ENCODE data around the gene CLCN5.

CLCN5 gene

DNA sequence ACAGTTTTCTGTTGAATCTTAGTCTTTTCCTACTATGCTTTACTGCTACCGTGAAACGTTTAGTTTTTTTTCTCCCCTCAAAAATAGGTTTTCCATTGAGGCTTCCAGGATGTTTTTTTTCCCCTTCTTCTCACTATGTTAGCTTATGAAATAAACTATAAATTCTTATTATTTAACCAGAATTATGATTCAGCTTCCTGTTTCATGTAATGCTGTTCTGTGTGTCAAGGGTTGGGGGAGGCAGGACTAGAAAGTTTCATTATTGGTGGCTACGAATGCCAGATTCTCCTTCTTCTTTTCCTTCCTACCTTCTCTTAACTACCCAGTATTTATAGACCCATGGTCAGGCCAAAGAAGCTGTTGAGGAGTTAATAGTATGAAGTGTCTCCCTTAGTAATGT, 11.8 kb downstream of the CLCN5 start:
- DNase-seq (ENCODE audit: low read depth) = peak; percentile 1

GRCh38 chrX:49934729-49935128, 12.3 kb downstream of the CLCN5 start:
- no peak for DNase-seq (ENCODE audit: low read depth)

DNA sequence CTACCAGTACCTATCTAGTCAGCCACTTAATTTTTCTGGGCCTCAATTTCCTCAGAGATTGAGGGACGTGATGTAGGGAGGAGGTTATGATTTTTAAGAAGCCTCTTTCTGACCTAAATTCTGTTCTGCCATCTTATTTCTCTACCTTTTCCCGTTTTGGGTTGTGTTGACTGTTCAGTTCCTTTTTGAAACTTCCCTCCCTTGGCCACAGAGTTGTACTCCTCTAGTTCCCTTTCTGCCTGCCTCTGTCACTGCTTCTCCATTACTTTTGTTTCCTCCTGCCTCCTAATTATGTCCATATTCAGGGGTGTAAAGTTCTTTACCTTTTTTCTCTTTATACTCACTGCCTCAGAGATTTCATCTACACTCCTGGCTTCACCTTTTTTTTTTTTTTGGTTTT, 25.4 kb downstream of the CLCN5 start:
- no peak for DNase-seq (ENCODE audit: low read depth)

DNA sequence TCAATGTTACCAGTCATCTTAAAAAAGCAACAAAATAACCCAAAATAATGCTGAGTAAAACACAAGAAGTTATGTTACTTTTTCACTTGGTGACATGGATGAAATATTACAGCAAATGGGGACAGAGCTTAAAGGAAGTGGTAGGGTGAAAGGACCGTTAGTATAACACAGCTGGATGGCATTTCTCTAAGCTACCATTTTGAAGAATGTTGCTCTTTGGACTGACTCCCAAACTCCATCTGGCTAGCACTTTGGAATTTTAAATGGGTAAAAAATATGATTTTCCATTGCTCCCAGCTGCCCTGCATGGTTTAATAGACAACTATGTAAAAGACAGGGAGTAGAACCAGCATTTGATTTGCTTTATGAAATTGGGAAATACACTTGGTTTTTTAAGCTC, 27.6 kb downstream of the CLCN5 start:
- DNase-seq (ENCODE audit: low read depth) = peak; percentile 0

DNA sequence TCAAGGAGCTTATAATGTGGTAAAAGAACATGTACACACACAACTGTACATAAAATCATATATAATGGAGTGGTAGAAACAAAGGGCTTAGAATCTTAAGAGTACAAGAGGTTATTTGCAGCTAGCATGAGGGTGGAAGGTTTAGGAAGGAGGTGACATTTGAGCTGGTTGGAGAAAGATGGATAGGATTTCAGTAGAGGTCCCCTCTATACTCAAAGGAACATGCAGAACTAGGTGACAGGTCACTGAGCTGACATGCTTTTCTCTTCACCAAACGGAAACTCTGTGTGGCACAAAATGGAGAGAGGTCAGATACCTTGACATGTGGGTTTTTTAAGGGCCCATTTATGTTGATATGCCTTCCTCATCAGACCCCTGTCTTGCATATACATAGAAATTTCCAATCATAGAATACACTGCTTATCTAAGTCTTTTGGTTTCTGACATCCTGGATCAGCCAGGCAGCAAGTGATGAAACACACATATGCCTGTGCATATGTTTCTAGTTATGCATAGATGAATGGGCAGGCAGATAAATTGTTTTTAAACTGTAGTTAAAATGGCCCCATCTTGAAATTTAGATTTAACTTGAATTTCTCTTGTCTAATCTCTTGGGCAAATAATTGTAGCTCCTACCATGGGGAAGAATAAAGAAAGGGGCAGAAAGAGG, 29.3 kb downstream of the CLCN5 start:
- DNase-seq (ENCODE audit: low read depth) = peak; percentile 31

DNA sequence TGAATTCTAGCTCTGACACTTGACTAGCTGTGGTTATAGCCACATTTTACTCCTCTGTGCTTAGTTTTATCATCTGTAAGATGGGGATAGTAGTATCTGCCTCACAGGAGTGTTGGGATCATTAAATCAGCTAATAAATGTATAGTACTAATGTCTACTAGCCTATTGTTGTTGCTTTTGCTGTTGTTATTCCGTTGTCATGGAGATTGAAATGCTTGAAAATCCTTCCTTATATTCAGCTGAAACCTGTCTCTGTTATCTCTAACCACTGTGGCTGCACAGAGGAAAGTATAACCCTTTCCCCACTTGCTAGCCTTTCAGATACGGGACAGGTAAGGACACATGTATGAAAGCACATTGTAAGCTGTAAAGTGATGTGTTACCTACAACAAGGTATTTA, 33.9 kb downstream of the CLCN5 start:
- DNase-seq (ENCODE audit: low read depth) = no peak

- no peak for DNase-seq (ENCODE audit: low read depth)
Measured at GRCh38 chrX:49958727-49959485, 36.5 kb downstream of the CLCN5 start.

- no peak for DNase-seq (ENCODE audit: low read depth)
Measured at GRCh38 chrX:49959602-49960001, 37.2 kb downstream of the CLCN5 start.

DNA sequence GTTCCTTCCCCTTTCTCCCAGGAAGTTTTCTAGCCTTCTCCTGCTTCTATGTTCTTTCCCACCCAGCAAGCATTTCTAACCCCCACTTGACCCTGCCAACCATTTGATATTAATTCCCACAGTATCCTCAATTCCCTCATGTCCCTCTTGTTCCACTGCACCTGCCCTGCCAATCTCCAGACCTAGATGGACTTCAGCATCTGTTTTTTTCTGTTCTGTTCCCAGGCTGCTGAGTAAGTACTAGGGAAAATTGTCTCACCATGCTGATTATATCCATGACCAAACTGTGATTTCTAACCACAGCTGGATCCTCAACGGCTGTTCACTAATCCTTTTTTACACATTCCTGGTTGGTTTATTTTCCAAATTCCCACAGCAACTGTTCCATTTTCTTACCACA, 37.7 kb downstream of the CLCN5 start:
- DNase-seq (ENCODE audit: low read depth) = no peak

DNA sequence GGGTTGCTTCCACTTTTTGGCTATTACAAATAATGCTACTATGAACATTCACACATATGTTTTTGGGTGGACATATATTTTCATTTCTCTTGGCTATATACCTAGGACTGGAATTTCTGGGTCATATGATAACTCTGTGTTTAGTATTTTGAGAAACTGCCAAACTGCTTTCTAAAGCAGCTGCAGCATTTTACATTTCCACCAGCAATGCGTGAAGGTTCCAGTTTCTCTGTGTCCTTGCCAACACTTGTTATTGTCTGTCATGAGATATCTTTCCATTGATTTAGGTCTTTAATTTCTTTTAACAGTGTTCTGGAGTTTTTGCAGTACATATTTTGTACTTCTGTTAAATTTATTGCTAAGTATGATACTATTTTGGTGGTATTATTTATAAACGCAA, 48.3 kb downstream of the CLCN5 start:
- no peak for DNase-seq (ENCODE audit: low read depth)

GRCh38 chrX:49972328-49972860, 50.0 kb downstream of the CLCN5 start:
- no peak for DNase-seq (ENCODE audit: low read depth)

DNA sequence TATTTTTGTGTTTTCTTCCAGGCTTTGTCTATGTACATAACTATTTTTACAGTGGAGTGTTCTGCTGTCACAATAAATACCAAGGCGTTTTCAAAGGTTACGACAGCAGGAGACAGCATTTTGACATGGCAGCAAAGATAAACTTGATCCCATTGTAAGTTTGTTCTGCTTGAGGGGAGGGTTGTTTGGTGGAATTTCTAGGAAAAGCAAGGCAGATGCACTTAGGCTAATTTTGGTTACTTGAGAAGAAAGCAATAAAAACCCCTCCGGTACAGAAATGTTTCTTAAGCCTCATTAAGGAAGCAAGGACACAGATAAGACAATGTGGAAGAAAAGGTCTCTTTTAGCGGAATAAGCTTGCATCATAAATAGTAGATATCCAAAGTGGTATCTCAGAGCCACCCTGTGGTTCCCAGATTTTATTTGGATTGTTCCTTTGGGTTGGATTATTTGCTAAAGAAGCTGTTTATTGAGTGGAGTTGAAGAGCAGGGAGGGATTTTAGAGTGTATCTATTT, 54.3 kb downstream of the CLCN5 start:
- DNase-seq (ENCODE audit: low read depth) = no peak

DNA sequence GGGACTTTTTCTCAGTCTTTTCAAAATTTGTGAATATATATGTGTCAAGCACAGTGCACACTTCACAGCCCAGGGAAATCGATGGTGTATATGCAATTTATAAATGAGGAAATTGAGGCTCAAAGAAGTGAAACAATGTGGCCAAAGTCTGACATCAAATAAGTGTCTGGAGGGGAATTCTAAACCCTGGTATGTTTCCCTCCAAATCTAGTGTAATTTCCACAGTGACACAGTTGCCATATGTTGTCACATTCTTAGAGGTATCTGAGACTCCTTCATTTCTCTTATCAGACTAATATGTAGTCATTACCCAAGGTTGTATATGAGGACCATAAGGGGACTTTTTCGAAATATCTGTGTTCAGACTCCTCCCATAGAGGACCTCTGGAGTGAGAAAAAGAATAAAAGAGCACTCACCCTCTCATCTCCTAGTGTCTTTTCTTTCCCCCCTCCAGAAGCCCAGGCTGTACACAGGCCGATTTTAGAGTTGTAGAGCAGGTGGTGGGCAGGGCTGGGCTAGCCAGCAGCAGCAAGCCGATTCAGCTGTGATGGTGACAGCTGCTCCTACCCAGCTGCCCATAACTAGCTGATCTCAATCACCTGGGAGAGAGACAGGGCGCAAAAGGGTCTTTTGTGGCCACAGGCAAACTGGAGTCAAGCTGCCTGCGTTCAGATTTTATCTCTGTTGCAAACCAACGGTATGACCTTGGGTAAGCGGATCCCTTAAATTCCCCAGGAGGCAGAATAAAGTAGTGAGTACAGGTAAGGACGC, 55.1 kb downstream of the CLCN5 start:
- DNase-seq (ENCODE audit: low read depth) = no peak

GRCh38 chrX:49978176-49978575, 55.8 kb downstream of the CLCN5 start:
- DNase-seq (ENCODE audit: low read depth) = no peak

DNA sequence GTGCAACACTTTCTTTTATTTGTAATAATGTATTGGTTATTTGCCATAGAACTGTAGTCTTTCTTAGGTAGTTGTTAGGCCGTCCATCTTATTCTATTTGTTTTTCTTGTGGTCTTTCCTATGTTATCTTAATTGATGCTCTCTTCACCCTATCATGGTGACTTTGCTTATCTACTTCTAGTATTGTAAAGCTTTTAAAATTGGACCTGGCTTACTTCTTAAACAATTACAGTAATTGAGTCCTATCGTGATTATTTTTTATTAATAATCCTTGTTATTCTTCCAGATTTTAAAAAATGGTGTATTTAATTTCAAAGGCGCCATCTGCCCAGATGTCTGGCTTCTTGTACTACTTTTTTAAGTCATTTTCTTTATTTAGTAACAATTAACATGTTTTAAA, 63.7 kb downstream of the CLCN5 start:
- DNase-seq (ENCODE audit: low read depth) = no peak

DNA sequence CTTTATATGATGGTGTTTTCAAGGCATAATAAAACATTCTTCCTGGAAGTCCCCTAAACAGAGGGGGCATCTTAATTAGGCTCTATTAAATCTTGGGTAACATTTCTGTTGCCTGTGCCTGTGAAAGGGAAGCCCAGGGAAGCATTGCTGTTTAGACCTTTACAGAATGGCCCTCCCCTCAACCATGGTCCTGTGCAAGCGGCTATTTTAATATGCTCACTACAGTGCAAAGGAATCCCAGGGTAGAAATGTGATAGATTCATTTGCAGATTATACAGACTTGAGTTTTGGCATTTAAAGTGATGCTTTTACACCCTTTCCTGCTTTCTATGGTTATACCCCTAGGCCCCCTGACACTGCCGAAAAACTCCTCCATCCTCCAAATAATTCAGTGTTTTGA, 65.3 kb downstream of the CLCN5 start:
- no peak for DNase-seq (ENCODE audit: low read depth)

GRCh38 chrX:49988143-49988542, 65.7 kb downstream of the CLCN5 start:
- DNase-seq (ENCODE audit: low read depth) = no peak

- no peak for DNase-seq (ENCODE audit: low read depth)
Measured at GRCh38 chrX:49991758-49992157, 69.4 kb downstream of the CLCN5 start.

GRCh38 chrX:49992853-49993252, 70.5 kb downstream of the CLCN5 start:
- no peak for DNase-seq (ENCODE audit: low read depth)

DNA sequence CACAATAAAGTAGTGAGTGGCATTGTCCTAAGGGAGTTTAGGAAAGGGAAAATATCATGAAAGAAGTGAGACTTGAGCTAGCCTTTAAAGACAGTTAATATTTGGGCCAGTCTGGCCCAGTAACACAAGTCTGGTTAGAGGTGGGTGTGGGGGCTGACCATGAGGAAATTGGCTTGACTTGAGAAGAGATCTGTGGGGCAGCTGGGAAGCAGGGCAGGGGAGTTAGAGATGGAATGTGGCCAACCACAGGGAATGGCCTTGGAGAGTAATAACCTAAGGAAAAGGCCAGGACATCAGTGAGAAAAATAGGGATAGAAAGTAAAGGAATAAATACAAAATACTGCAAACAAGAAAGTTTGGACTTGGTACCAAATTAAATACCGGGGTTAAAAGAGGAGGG, 71.3 kb downstream of the CLCN5 start:
- DNase-seq (ENCODE audit: low read depth) = no peak

DNA sequence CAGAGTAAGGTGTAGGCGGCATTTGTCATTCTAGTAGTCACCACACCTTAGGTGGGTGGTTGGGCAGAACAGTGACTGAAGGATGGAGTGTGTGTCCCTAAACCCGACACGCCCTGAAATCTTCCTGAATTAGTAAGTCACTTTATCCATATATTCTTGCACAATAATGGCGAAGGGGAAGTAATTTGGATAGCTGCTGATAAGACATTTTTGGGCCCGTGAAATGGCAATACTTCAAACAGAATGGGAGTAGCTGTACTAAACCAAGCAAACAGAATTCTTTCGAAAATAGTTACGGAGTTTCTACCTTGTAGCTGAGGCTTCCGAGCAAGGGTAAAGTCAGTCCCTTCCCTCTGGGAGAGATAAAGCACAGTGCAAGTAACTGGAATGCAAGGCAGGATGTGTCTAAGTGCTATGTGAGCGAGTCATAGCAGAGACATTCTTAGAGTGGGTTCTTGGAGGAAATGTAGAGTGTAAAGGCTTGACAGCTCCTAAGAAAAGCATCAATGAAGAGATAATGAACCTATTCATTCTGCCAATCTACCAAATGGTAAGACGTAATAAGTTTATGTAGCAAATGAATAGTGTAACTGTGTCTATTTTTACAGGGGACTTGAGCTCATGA, 72.8 kb downstream of the CLCN5 start:
- DNase-seq (ENCODE audit: low read depth) = peak; percentile 7

DNA sequence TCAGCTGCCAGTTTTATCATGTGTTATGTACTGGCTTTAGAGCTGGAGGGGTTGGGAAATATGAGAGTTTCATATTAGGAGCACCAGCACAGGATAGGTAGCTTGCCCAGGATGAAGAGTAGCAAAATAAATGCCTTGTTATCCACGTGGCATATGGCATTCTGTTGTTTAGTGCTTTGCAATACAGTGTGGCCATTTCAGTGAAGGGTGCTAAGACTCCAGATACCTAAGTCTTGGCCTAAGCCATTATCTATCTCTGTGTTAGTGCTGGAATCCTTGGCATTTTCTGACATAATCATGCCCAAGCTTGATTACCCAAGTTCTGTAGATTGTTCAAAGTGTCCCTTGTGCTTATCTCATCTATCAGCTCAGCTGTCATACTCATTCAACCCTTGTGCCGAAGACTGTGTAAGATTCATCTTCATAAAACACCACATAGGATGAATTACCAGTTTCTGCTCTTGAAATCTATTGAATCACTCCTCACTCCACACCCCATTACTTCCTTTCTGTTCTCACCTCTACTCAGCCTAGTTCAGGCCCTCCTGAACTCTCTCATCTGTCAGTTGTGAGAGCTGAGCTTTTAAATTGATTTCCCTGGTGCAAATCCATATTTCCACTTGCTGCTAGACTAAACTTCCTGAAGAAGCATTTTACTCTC, 73.5 kb downstream of the CLCN5 start:
- peak; percentile 3 for DNase-seq (ENCODE audit: low read depth)

Data from fibroblast of gingiva (primary cell).